Measurements from ENCODE around the gene OPA3.

DNA sequence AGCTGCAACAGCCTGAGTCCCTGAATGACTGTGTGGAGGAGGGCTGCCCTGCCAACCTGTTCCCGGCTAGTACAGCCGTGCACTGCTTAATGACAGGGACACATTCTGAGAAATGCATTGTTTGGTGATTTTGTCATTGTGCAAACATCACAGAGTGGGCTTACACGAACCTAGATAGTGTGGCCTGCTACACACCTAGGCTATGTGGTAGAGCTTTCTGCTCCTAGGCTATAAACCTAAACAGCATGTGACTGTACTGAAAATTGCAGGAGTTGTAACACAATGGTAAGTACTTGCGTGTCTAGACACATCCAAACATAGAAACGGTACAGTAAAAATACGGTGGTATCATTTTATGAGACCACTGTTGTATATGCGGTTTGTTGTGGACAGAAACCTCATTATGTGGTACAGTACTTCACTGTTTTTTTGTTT is 42.4 kb downstream of the OPA3 start:
- no peak for TF ChIP-seq POLR2A (IDR thresholded peaks at IDR 0.05)
- TF ChIP-seq, protein P1, sequence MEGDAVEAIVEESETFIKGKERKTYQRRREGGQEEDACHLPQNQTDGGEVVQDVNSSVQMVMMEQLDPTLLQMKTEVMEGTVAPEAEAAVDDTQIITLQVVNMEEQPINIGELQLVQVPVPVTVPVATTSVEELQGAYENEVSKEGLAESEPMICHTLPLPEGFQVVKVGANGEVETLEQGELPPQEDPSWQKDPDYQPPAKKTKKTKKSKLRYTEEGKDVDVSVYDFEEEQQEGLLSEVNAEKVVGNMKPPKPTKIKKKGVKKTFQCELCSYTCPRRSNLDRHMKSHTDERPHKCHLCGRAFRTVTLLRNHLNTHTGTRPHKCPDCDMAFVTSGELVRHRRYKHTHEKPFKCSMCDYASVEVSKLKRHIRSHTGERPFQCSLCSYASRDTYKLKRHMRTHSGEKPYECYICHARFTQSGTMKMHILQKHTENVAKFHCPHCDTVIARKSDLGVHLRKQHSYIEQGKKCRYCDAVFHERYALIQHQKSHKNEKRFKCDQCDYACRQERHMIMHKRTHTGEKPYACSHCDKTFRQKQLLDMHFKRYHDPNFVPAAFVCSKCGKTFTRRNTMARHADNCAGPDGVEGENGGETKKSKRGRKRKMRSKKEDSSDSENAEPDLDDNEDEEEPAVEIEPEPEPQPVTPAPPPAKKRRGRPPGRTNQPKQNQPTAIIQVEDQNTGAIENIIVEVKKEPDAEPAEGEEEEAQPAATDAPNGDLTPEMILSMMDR (IDR thresholded peaks at IDR 0.05): no peak

Measured in ovary (tissue), 3 donors.